Stimulated activated CD8-positive, alpha-beta memory T cell treated with anti-CD3 and anti-CD28 coated beads, Interleukin-12 subunit alpha, Interleukin-12 subunit beta, amount 100 ng/mL, for 24 hours (primary cell): ENCODE results near the gene TRRAP.
"Not testable (repeated sequence)": the region's sequence is repeated elsewhere in the genome, so short reads cannot be mapped to it uniquely, and the experiment has no call there.

Source experiments
- DNase-seq: peaks from one replicate; pipeline ENCODE4 v3.0.0-alpha.2; 2020; ENCODE audit errors: extremely low read depth

The TRRAP gene

GRCh38 chr7:98866351-98866750 lies 12.0 kb upstream of the TRRAP start:
- DNase-seq: no peak

DNA sequence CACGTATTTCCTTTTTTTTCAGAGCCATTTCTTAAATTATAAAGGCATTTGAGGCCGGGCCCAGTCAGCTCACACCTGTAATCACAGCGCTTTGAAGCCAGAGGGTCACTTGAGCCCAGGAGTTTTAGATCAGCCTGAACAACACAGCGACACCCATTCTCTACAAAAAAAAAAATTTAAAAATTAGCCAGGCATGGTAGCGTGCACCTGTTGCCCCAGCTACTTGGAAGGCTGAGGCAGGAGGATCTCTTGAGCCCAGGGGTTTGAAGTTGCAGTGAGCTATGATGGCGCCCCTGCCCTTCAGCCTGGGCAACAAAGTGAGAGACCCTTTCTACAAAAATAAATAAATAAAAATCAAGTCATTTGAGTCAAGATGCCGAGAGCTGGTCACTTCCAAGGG lies 11.6 kb upstream of the TRRAP start:
- DNase-seq: no peak

- DNase-seq: no peak
Measured at GRCh38 chr7:98868450-98868849, 9.9 kb upstream of the TRRAP start.

GRCh38 chr7:98869027-98869596 lies 9.2 kb upstream of the TRRAP start:
- no peak for DNase-seq

DNA sequence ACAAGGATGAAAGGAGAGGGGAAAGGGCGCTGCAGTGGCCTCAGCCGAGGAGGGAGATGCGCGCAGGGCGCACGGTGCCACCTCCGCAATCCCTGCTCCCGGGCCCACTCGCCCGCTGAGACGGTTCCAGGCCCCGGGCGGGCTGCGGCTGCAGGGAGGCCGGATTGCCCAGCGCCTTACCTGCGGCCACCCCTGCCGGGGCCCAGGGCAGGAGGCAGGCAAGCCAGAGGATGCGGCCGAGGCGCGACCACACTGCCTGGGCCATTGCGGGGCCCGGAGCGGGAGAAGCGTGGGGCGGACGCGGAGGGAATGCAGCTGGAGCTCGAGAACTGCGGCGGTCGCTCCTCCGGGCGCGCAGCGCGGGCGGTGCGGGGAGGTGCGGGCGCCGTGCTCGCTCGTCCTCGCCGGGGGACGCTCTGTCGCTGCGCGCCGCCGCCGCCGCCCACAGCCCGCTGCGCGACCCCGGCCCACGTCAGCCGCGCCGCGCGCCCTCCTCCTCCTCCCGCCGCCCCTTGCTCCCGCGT lies 8.7 kb upstream of the TRRAP start, which contains the start of gene TMEM130:
TMEM130 (minus strand) TSS at position 418 of the 524 bp plus-strand sequence; CDS start at position 265, 153 bp downstream.
- no peak for DNase-seq

DNA sequence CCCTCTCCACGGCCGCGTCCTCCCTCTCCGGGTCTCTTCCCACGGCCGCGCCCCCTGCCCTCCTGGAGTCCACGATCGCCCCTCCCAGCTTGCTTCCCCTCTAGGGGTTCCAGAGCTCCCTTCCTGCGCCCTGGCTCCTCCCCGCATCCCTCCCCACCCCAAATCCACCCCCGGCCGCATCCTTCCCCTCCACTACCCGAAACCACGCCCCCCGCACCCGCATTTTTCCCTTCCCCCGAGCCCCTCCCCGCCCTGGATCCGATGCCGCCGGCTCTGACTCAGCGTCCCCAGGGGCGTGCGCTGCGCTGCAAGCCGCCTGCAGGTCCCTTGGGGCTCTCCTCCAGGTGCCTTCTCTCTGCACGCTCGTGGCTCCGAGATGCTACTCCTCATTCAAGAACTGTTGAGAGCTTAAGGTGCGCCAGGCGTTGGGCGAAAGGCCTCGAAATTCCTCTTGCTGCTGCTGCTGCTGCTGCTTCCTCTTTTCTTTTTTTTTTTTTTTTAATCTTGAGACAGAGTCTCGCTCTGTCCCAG lies 8.1 kb upstream of the TRRAP start:
- DNase-seq: peak; percentile 41

- no peak for DNase-seq
Measured at GRCh38 chr7:98870807-98871491, 7.4 kb upstream of the TRRAP start.

GRCh38 chr7:98872328-98872924 lies 5.9 kb upstream of the TRRAP start:
- DNase-seq: no peak

GRCh38 chr7:98873610-98874009 lies 4.7 kb upstream of the TRRAP start:
- DNase-seq: not testable (repeated sequence)

DNA sequence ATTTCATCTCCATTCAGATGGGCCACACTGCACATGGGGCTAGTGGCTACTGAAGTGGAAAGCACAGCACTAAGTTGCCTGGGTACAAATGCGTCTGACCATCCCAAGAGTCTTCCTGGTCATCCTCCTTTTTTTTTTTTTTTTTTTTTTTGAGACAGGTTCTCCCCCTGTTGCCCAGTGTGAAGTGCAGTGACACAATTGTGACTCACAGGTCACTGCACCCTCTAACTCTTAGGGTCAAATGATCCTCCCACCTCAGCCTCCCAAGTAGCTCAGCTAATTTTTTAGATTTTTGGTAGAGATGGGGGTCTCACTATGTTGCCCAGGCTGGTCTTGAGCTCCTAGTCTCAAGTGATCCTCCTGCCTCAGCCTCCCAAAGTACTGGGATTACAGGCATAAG lies 3.4 kb upstream of the TRRAP start:
- DNase-seq: no peak

DNA sequence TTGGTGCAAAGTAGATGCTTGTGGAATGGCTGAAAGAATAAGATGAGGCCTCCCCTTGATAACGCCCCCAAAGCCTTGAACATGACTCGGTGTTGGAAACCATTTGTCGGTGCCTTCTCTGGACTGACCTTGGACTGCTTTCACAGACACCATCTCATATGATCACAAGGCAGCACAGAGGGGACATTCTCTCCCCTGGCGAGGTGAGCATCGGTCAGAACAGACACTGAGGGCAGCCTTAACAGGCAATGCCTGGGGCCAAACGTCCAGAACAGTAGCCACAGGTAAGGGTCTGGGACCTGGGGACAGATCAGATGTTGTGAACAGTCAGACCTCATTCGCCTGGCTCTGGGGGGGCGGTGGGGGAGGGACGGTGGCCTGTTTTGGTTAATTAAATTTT lies 2.8 kb upstream of the TRRAP start:
- DNase-seq: no peak

DNA sequence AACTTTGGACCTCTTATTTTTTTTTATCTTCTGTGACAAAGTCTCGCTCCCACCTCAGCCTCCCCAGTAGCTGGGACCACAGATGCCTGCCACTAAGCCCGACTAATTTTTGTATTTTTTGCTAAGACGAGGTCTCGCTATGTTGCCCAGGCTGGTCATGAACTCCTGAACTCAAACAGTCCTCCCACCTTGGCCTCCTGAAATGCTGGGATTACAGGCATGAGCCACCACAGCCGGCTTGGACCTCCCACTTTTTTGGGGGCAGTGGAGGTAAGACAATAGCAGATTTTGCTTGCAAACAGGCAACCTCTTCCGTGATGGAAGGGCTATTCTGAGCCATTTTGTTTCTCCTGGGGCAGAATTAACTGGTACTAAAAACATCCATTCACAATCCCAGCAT lies 1.2 kb upstream of the TRRAP start:
- DNase-seq: no peak

DNA sequence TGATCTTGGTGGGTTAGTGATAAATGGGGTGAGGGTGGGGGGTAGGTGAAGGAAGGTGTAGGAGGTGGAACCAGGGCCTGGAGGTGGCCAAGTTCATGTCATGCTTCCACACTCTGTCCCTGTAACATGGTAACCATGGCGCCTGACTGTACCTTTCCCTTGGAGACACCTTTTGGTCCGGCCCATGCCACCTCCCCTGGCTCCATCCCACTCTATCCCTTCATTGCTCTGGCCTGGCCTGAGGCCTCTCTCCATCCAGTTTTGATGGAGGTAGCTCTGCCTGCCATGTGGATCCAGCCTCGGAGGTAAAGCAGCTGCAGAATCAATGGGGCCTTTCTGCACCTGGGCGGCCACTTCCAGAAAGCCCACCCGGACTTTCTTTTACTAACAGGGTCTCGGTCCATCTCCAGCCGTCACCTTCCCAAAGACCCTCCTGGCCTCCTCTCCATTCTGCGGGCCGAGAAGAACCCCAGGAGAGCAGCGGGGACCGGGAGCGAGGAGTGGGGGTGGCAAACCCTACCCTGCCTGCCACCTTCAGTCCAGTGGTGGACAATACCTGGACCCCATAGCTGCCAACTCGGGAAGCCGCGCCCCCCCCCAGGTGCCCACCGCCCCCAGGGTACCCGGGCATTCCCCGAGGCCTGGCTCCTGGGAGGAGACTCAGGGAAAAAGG lies 504 bp upstream of the TRRAP start:
- no peak for DNase-seq

GRCh38 chr7:98879198-98879978 lies 1.1 kb downstream of the TRRAP start:
- peak; percentile 17 for DNase-seq

DNA sequence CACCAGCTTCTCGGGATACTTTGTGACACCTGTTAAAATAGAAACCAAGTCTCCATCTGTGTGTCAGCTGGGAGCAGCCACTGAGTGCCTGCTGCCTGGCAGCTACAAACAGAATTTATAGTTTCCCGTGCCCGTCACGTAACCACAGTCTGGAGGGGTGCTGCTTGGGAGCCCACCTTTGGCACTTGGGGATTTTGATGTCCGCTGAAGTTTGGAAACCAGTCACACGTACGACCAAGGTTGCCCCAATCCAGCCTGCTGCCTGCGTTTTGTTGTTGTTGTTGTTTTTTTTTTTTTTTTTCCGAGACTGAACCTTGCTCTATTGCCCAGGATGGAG lies 1.6 kb downstream of the TRRAP start:
- DNase-seq: no peak

- no peak for DNase-seq
Measured at GRCh38 chr7:98880485-98880884, 2.2 kb downstream of the TRRAP start.

GRCh38 chr7:98881561-98882315 lies 3.4 kb downstream of the TRRAP start:
- DNase-seq: no peak

- DNase-seq: no peak
Measured at GRCh38 chr7:98884416-98884815, 6.1 kb downstream of the TRRAP start.

- DNase-seq: no peak
Measured at GRCh38 chr7:98887038-98887437, 8.7 kb downstream of the TRRAP start.

- DNase-seq: no peak
Measured at GRCh38 chr7:98892609-98893008, 14.3 kb downstream of the TRRAP start.

- DNase-seq: no peak
Measured at GRCh38 chr7:98899816-98900215, 21.5 kb downstream of the TRRAP start.
